ENCODE data around the gene GNG8. TPM values are rescaled to one million over a fixed set of nuclear protein-coding genes. Genes with fewer than 3 reads are reported as not detected.

GNG8 gene
- total and polyA plus RNA-seq, 9 of the 15 experiments (the other 6 are each of a cell fraction or from before 2014, with no cell fraction given) = 1.3 TPM; not detected in 8

Other genes starting within 250 kb of the GNG8 start
Only the 7 nearest of the 13 such genes appear.
- gene PNMA8B, start 140.3 kb downstream of the GNG8 start, total RNA-seq (2014; rRNA removed) = 0.04 TPM in 1 of 2 replicates, not detected in the other
- gene PNMA8B, start 140.3 kb downstream of the GNG8 start, total RNA-seq (2014; rRNA removed; fragmentation: Illumina TruSeq; extraction: Trizol) = not detected in 2 replicates
- not detected in 2 replicates for gene PNMA8B, start 140.3 kb downstream of the GNG8 start, total RNA-seq (2015; rRNA removed; fragmentation: Illumina TruSeq; extraction: Trizol)
- 0.02 TPM in 1 of 2 replicates, not detected in the other for gene PNMA8B, start 140.3 kb downstream of the GNG8 start, total RNA-seq (2021)
- not detected in 2 replicates for gene PNMA8B, start 140.3 kb downstream of the GNG8 start, polyA plus RNA-seq (2011; rRNA removed)
- not detected in 2 replicates for gene PNMA8B, start 140.3 kb downstream of the GNG8 start, polyA plus RNA-seq (2014; fragmentation: Illumina TruSeq; extraction: Trizol)
- not detected for gene PNMA8B, start 140.3 kb downstream of the GNG8 start, polyA plus RNA-seq (2014; fragmentation: Nextera tagmentation; extraction: Ambion mirVana)
- gene PNMA8B, start 140.3 kb downstream of the GNG8 start, polyA plus RNA-seq (2014; rRNA removed) = not detected in 2 replicates
- 149 and 180 TPM in 2 replicates for gene CALM3, start 34.9 kb downstream of the GNG8 start, total RNA-seq (2014; rRNA removed)
- 126 and 150 TPM in 2 replicates for gene CALM3, start 34.9 kb downstream of the GNG8 start, total RNA-seq (2014; rRNA removed; fragmentation: Illumina TruSeq; extraction: Trizol)
- 154 and 156 TPM in 2 replicates for gene CALM3, start 34.9 kb downstream of the GNG8 start, total RNA-seq (2015; rRNA removed; fragmentation: Illumina TruSeq; extraction: Trizol)
- gene CALM3, start 34.9 kb downstream of the GNG8 start, total RNA-seq (2021) = 277 TPM in 2 replicates
- 255 and 327 TPM in 2 replicates for gene CALM3, start 34.9 kb downstream of the GNG8 start, polyA plus RNA-seq (2011; rRNA removed)
- 307 and 350 TPM in 2 replicates for gene CALM3, start 34.9 kb downstream of the GNG8 start, polyA plus RNA-seq (2014; fragmentation: Illumina TruSeq; extraction: Trizol)
- 10 to 100 TPM; 34.6 to 40.2 TPM for gene CALM3, start 34.9 kb downstream of the GNG8 start, polyA plus RNA-seq (2014; fragmentation: Nextera tagmentation; extraction: Ambion mirVana)
- 266 and 273 TPM in 2 replicates for gene CALM3, start 34.9 kb downstream of the GNG8 start, polyA plus RNA-seq (2014; rRNA removed)
- 0.61 and 1.5 TPM in 2 replicates for gene PTGIR, start 11.1 kb downstream of the GNG8 start, total RNA-seq (2014; rRNA removed)
- 0.18 and 0.45 TPM in 2 replicates for gene PTGIR, start 11.1 kb downstream of the GNG8 start, total RNA-seq (2014; rRNA removed; fragmentation: Illumina TruSeq; extraction: Trizol)
- gene PTGIR, start 11.1 kb downstream of the GNG8 start, total RNA-seq (2015; rRNA removed; fragmentation: Illumina TruSeq; extraction: Trizol) = 0.30 and 0.36 TPM in 2 replicates
- 1.4 and 1.9 TPM in 2 replicates for gene PTGIR, start 11.1 kb downstream of the GNG8 start, total RNA-seq (2021)
- gene PTGIR, start 11.1 kb downstream of the GNG8 start, polyA plus RNA-seq (2011; rRNA removed) = 1.7 and 2.0 TPM in 2 replicates
- gene PTGIR, start 11.1 kb downstream of the GNG8 start, polyA plus RNA-seq (2014; fragmentation: Illumina TruSeq; extraction: Trizol) = 0.58 and 0.65 TPM in 2 replicates
- gene PTGIR, start 11.1 kb downstream of the GNG8 start, polyA plus RNA-seq (2014; fragmentation: Nextera tagmentation; extraction: Ambion mirVana) = under 1 TPM in 1 of 2 experiments, not detected in 1; 0.11 TPM
- gene PTGIR, start 11.1 kb downstream of the GNG8 start, polyA plus RNA-seq (2014; rRNA removed) = 1.7 and 3.4 TPM in 2 replicates
- gene DACT3, start 25.0 kb upstream of the GNG8 start, total RNA-seq (2014; rRNA removed) = 4.7 and 6.5 TPM in 2 replicates
- 2.8 TPM in 2 replicates for gene DACT3, start 25.0 kb upstream of the GNG8 start, total RNA-seq (2014; rRNA removed; fragmentation: Illumina TruSeq; extraction: Trizol)
- gene DACT3, start 25.0 kb upstream of the GNG8 start, total RNA-seq (2015; rRNA removed; fragmentation: Illumina TruSeq; extraction: Trizol) = 2.3 and 2.5 TPM in 2 replicates
- 5.9 and 6.5 TPM in 2 replicates for gene DACT3, start 25.0 kb upstream of the GNG8 start, total RNA-seq (2021)
- 3.3 and 3.5 TPM in 2 replicates for gene DACT3, start 25.0 kb upstream of the GNG8 start, polyA plus RNA-seq (2011; rRNA removed)
- 4.1 and 4.2 TPM in 2 replicates for gene DACT3, start 25.0 kb upstream of the GNG8 start, polyA plus RNA-seq (2014; fragmentation: Illumina TruSeq; extraction: Trizol)
- gene DACT3, start 25.0 kb upstream of the GNG8 start, polyA plus RNA-seq (2014; fragmentation: Nextera tagmentation; extraction: Ambion mirVana) = under 1 TPM; 0.67 to 0.83 TPM
- gene DACT3, start 25.0 kb upstream of the GNG8 start, polyA plus RNA-seq (2014; rRNA removed) = 3.3 and 5.1 TPM in 2 replicates
- 29.2 and 35.1 TPM in 2 replicates for gene PRKD2, start 80.9 kb upstream of the GNG8 start, total RNA-seq (2014; rRNA removed)
- gene PRKD2, start 80.9 kb upstream of the GNG8 start, total RNA-seq (2014; rRNA removed; fragmentation: Illumina TruSeq; extraction: Trizol) = 9.9 and 15.0 TPM in 2 replicates
- gene PRKD2, start 80.9 kb upstream of the GNG8 start, total RNA-seq (2015; rRNA removed; fragmentation: Illumina TruSeq; extraction: Trizol) = 14.9 and 19.0 TPM in 2 replicates
- 57.3 and 60.0 TPM in 2 replicates for gene PRKD2, start 80.9 kb upstream of the GNG8 start, total RNA-seq (2021)
- 11.0 and 11.1 TPM in 2 replicates for gene PRKD2, start 80.9 kb upstream of the GNG8 start, polyA plus RNA-seq (2011; rRNA removed)
- 23.8 and 34.1 TPM in 2 replicates for gene PRKD2, start 80.9 kb upstream of the GNG8 start, polyA plus RNA-seq (2014; fragmentation: Illumina TruSeq; extraction: Trizol)
- 1 to 10 TPM; 1.8 to 4.9 TPM for gene PRKD2, start 80.9 kb upstream of the GNG8 start, polyA plus RNA-seq (2014; fragmentation: Nextera tagmentation; extraction: Ambion mirVana)
- gene PRKD2, start 80.9 kb upstream of the GNG8 start, polyA plus RNA-seq (2014; rRNA removed) = 21.1 and 22.4 TPM in 2 replicates
- gene FKRP, start 109.9 kb upstream of the GNG8 start, total RNA-seq (2014; rRNA removed) = 8.2 and 11.3 TPM in 2 replicates
- 4.9 and 5.0 TPM in 2 replicates for gene FKRP, start 109.9 kb upstream of the GNG8 start, total RNA-seq (2014; rRNA removed; fragmentation: Illumina TruSeq; extraction: Trizol)
- gene FKRP, start 109.9 kb upstream of the GNG8 start, total RNA-seq (2015; rRNA removed; fragmentation: Illumina TruSeq; extraction: Trizol) = 7.3 and 7.6 TPM in 2 replicates
- 11.2 and 14.9 TPM in 2 replicates for gene FKRP, start 109.9 kb upstream of the GNG8 start, total RNA-seq (2021)
- 3.7 and 5.4 TPM in 2 replicates for gene FKRP, start 109.9 kb upstream of the GNG8 start, polyA plus RNA-seq (2011; rRNA removed)
- gene FKRP, start 109.9 kb upstream of the GNG8 start, polyA plus RNA-seq (2014; fragmentation: Illumina TruSeq; extraction: Trizol) = 6.5 and 10.2 TPM in 2 replicates
- 1 to 10 TPM in 1 of 2 experiments, under 1 TPM in 1; 0.68 to 1.1 TPM for gene FKRP, start 109.9 kb upstream of the GNG8 start, polyA plus RNA-seq (2014; fragmentation: Nextera tagmentation; extraction: Ambion mirVana)
- 15.2 and 16.1 TPM in 2 replicates for gene FKRP, start 109.9 kb upstream of the GNG8 start, polyA plus RNA-seq (2014; rRNA removed)
- gene STRN4, start 110.2 kb upstream of the GNG8 start, total RNA-seq (2014; rRNA removed) = 66.9 and 71.0 TPM in 2 replicates
- gene STRN4, start 110.2 kb upstream of the GNG8 start, total RNA-seq (2014; rRNA removed; fragmentation: Illumina TruSeq; extraction: Trizol) = 18.0 and 21.6 TPM in 2 replicates
- gene STRN4, start 110.2 kb upstream of the GNG8 start, total RNA-seq (2015; rRNA removed; fragmentation: Illumina TruSeq; extraction: Trizol) = 36.9 and 39.2 TPM in 2 replicates
- 79.2 and 82.7 TPM in 2 replicates for gene STRN4, start 110.2 kb upstream of the GNG8 start, total RNA-seq (2021)
- 42.8 and 60.4 TPM in 2 replicates for gene STRN4, start 110.2 kb upstream of the GNG8 start, polyA plus RNA-seq (2011; rRNA removed)
- 34.8 and 63.9 TPM in 2 replicates for gene STRN4, start 110.2 kb upstream of the GNG8 start, polyA plus RNA-seq (2014; fragmentation: Illumina TruSeq; extraction: Trizol)
- gene STRN4, start 110.2 kb upstream of the GNG8 start, polyA plus RNA-seq (2014; fragmentation: Nextera tagmentation; extraction: Ambion mirVana) = 1 to 10 TPM in 1 of 2 experiments, under 1 TPM in 1; 0.62 to 1.7 TPM
- 81.4 and 83.7 TPM in 2 replicates for gene STRN4, start 110.2 kb upstream of the GNG8 start, polyA plus RNA-seq (2014; rRNA removed)

Measured in K562 (cell line).